Hepatocyte (in vitro differentiated cells): ENCODE results near the gene DIAPH3. TPM values are rescaled to one million over a fixed set of nuclear protein-coding genes. Genes with fewer than 3 reads are reported as not detected.

Experiments
- DNase-seq: peaks from one replicate; pipeline ENCODE4 v3.0.0-alpha.2; 2016; ENCODE audit warnings: low spot score
- H2AFZ ChIP-seq: fragments of 200-600 bp; sonication (generic); 2 replicates; pipeline ENCODE4 v1.6.0; 2016; ENCODE audit warnings: antibody characterized with exemption, mild to moderate bottlenecking
- H3K27ac ChIP-seq: fragments of 200-600 bp; sonication (generic); 2 replicates; pipeline ENCODE4 v1.5.1; 2016; ENCODE audit warnings: mild to moderate bottlenecking
- H3K27me3 ChIP-seq: fragments of 200-600 bp; sonication (generic); 2 replicates; pipeline ENCODE4 v1.6.1; 2016
- H3K36me3 ChIP-seq: fragments of 200-600 bp; sonication (generic); replicated peaks from 2 replicates; pipeline ENCODE4 v1.5.1; 2016; ENCODE audit warnings: low read depth; ENCODE audit not compliant: insufficient read depth
- H3K4me1 ChIP-seq: fragments of 200-600 bp; sonication (generic); 2 replicates; pipeline ENCODE4 v1.5.1; 2016; ENCODE audit warnings: mild to moderate bottlenecking, moderate library complexity; ENCODE audit not compliant: insufficient read depth
- H3K4me2 ChIP-seq: fragments of 200-600 bp; sonication (generic); 2 replicates; pipeline ENCODE4 v1.6.0; 2016
- H3K4me3 ChIP-seq: fragments of 200-600 bp; sonication (generic); 2 replicates; pipeline ENCODE4 v1.5.1; 2016; ENCODE audit warnings: mild to moderate bottlenecking
- H3K79me2 ChIP-seq: fragments of 200-600 bp; sonication (generic); 2 replicates; pipeline ENCODE4 v1.6.0; 2017; ENCODE audit warnings: mild to moderate bottlenecking
- H3K9me2 ChIP-seq: fragments of 200-600 bp; sonication (generic); replicated peaks from 2 replicates; pipeline ENCODE4 v1.6.0; 2017; ENCODE audit warnings: mild to moderate bottlenecking; ENCODE audit not compliant: insufficient read depth
- H3K9me3 ChIP-seq: fragments of 200-600 bp; sonication (generic); 2 replicates; pipeline ENCODE4 v1.5.1; 2016; ENCODE audit warnings: low read depth, mild to moderate bottlenecking
- H4K20me1 ChIP-seq: fragments of 200-600 bp; sonication (generic); 2 replicates; pipeline ENCODE4 v1.6.0; 2016; ENCODE audit warnings: mild to moderate bottlenecking; ENCODE audit not compliant: insufficient read depth, poor library complexity, severe bottlenecking
- CTCF ChIP-seq: fragments of 200-600 bp; sonication (generic); IDR thresholded peaks from 2 replicates; pipeline ENCODE4 v1.5.1; 2016; ENCODE audit warnings: antibody characterized with exemption, mild to moderate bottlenecking; ENCODE audit not compliant: poor library complexity
- EZH2 ChIP-seq: fragments of 200-600 bp; sonication (generic); IDR thresholded peaks from 2 replicates; pipeline ENCODE4 v1.6.1; 2016; ENCODE audit warnings: antibody characterized with exemption, mild to moderate bottlenecking, borderline replicate concordance
- EZH2phosphoT487 ChIP-seq: fragments of 200-600 bp; sonication (generic); IDR thresholded peaks from one replicate; pipeline ENCODE4 v1.6.1; 2018; ENCODE audit warnings: antibody characterized with exemption, mild to moderate bottlenecking, low read depth, moderate library complexity; ENCODE audit not compliant: unreplicated experiment, severe bottlenecking
- WGBS: methylation state at CpG from one replicate; pipeline ENCODE4 v1.1.6; 2016; ENCODE audit warnings: low lambda C conversion rate; ENCODE audit errors: missing lambda C conversion rate; 5-methylcytosine and 5-hydroxymethylcytosine counted together
- polyA plus RNA-seq: library from polyadenylated mRNA; unstranded; fragments of >200 nt; fragmentation: Nextera tagmentation; extraction: Ambion mirVana; gene quantifications from 2 replicates; pipeline ENCODE4 v1.2.1, GENCODE V29; 2016
- total RNA-seq: library from RNA; depleted of rRNA; stranded (reverse); fragments of >200 nt; gene quantifications from 2 replicates; pipeline ENCODE4 v1.2.3, GENCODE V29; 2014

DIAPH3 gene
- total and polyA plus RNA-seq, 2 experiments from 2014 or later, result 4.7 to 7.9 TPM

- peak overlapping the region; percentile 31 for H3K27ac ChIP-seq
- no peaks in the 10 kb centered on the region for H3K36me3 ChIP-seq
- no peak for DNase-seq
- 52% methylated on average over 1 of the region's 1 CpG for WGBS
- H3K4me3 ChIP-seq, result no peak overlapping the region
- no peaks in the 10 kb centered on the region for H3K27me3 ChIP-seq
- H4K20me1 ChIP-seq, result no peaks in the 10 kb centered on the region
- no peak for TF ChIP-seq CTCF
- no peak for TF ChIP-seq EZH2
- no peak for TF ChIP-seq EZH2phosphoT487
- peaks cover 33% of the 10 kb centered on the region for H3K4me1 ChIP-seq
- no peaks in the 10 kb centered on the region for H3K9me2 ChIP-seq
- no peaks in the 10 kb centered on the region for H3K79me2 ChIP-seq
- H2AFZ ChIP-seq, result no peak overlapping the region
- peak overlapping the region; percentile 42 for H3K4me2 ChIP-seq
- H3K9me3 ChIP-seq, result no peaks in the 10 kb centered on the region
Measured at GRCh38 chr13:59690857-59691500, 472.7 kb downstream of the DIAPH3 start.

GRCh38 chr13:59689057-59689456 is 474.7 kb downstream of the DIAPH3 start:
- DNase-seq, result no peak
- no peaks in the 10 kb centered on the region for H3K9me3 ChIP-seq
- no peak overlapping the region for H2AFZ ChIP-seq
- no peaks in the 10 kb centered on the region for H3K36me3 ChIP-seq
- no peaks in the 10 kb centered on the region for H4K20me1 ChIP-seq
- no peak overlapping the region for H3K27ac ChIP-seq
- H3K27me3 ChIP-seq, result no peaks in the 10 kb centered on the region
- no peaks in the 10 kb centered on the region for H3K79me2 ChIP-seq
- TF ChIP-seq CTCF (no peak), EZH2phosphoT487 (no peak), EZH2 (no peak)
- 80% methylated on average over 4 of the region's 4 CpGs for WGBS
- no peaks in the 10 kb centered on the region for H3K9me2 ChIP-seq
- H3K4me1 ChIP-seq, result peaks cover 36% of the 10 kb centered on the region
- no peak overlapping the region for H3K4me3 ChIP-seq
- H3K4me2 ChIP-seq, result no peak overlapping the region

- Histone ChIP-seq H3K9me2 (no peaks in the 10 kb centered on the region), H3K4me3 (no peak overlapping the region), H3K27ac (no peak overlapping the region), H3K4me1 (peaks cover 27% of the 10 kb centered on the region), H3K9me3 (no peaks in the 10 kb centered on the region), H3K27me3 (no peaks in the 10 kb centered on the region), H4K20me1 (no peaks in the 10 kb centered on the region), H3K79me2 (no peaks in the 10 kb centered on the region), H3K4me2 (no peak overlapping the region), H2AFZ (no peak overlapping the region), H3K36me3 (no peaks in the 10 kb centered on the region)
- no peak for TF ChIP-seq EZH2phosphoT487
- DNase-seq, result no peak
- WGBS, result 51% methylated on average over 2 of the region's 2 CpGs
Measured at GRCh38 chr13:59686798-59687394, 476.8 kb downstream of the DIAPH3 start.

GRCh38 chr13:59684105-59684504 is 479.6 kb downstream of the DIAPH3 start:
- Histone ChIP-seq H3K9me3 (no peaks in the 10 kb centered on the region), H3K4me2 (no peak overlapping the region), H4K20me1 (no peaks in the 10 kb centered on the region), H3K36me3 (no peaks in the 10 kb centered on the region), H3K4me1 (peaks cover 14% of the 10 kb centered on the region), H2AFZ (no peak overlapping the region), H3K27ac (no peak overlapping the region), H3K27me3 (no peaks in the 10 kb centered on the region), H3K4me3 (no peak overlapping the region), H3K9me2 (no peaks in the 10 kb centered on the region), H3K79me2 (no peaks in the 10 kb centered on the region)
- TF ChIP-seq CTCF (no peak), EZH2 (no peak), EZH2phosphoT487 (no peak)
- DNase-seq, result no peak
- 40% methylated on average over 5 of the region's 5 CpGs for WGBS
